ENCODE results near the gene PRKAR1B. TPM values are rescaled to one million over a fixed set of nuclear protein-coding genes. Genes with fewer than 3 reads are reported as not detected.

Gene PRKAR1B
- total and polyA plus RNA-seq, 10 of the 15 experiments (the other 5 are each of a cell fraction or from before 2014, with no cell fraction given), result 1.4 to 45.6 (median 19.3) TPM

DNA sequence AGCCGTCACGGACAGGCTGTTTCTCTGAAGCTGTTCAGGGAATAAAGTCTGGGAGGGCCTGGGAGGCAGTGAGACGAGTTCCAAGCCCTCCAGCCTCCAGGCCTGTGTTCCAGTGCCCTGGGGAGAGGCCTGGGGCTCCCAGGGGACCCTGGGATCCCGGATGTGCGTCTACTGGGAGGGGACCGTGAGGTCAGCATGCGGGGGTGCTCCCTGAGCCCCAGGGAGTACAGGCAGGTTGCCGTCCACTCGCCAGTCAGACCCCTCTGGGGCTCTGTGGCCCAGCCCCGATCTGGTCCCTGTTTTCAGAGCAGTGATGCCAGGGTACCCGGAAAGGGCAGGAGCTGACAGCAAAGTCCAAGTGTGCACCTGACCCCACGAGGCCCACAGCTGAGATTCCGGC, 81.5 kb downstream of the PRKAR1B start (continued):
- TF ChIP-seq SPI1 (IDR thresholded peaks at IDR 0.05; ENCODE audit: borderline replicate concordance, insufficient read depth, low read depth, low read length), result no peak
- TF ChIP-seq CREM (IDR thresholded peaks at IDR 0.05; ENCODE audit: low read depth), result no peak
- no peak for TF ChIP-seq POLR2AphosphoS5 (IDR thresholded peaks at IDR 0.05; ENCODE audit: low read length)
- TF ChIP-seq SMARCA5 (IDR thresholded peaks at IDR 0.05), result no peak
- TF ChIP-seq ZBED1 (IDR thresholded peaks at IDR 0.05; ENCODE audit: borderline replicate concordance), result no peak

DNA sequence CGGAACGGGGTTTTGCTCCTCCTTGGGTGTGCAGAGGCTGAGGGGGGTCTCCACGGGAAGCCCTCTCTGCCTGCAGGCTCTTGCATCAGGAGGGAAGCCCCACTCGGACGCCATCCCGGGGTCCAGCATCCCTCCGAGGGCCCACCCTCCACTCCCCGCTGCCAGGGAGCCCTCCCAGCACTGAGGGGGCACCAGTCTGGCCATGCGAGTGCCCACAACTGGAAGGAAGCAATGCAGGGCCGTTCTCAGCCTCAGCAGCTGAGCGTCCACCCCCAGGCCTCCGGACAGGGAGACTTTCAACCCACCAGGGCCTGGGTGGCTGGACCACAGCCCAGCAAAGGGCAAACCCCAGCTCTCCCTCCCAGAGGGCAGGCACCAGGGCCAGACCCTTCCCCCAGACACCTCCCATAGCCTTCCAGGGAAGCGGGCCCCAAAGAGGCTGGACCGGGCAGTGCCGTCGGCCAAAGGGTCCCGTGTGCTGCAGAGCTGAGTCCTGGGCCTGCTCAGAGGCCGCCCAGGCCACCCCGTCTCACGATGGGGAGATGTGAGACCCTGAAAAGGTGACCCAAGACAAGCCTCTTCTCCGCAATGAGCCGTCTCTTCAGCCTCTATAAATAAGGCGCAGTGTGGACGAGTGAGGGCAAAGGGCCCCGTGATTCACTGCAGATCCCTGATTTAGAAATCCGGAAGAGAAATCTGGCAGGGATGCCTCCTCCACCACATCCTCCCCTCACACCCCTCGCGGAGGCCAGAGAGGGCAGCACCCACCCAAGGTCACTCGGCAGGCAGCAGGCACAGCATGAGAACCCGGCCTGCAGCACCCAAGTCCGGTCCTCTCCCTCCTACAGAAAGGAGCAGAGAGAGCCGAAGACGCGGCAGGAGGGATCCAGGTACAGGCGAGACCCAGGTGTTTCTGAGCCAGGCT, 82.4 kb downstream of the PRKAR1B start:
- H3K9ac ChIP-seq (ENCODE audit: control insufficient read depth, insufficient read depth, low read length), result no peak overlapping the region
- ChIA-PET RAD21 (ENCODE audit: unreplicated experiment) (no interaction called here), SMC1A (ENCODE audit: uncharacterized antibody, unreplicated experiment) (no interaction called here), CTCF (no interaction called here), POLR2A (no interaction called here)
- intact Hi-C loops (cut with micrococcal nuclease; ENCODE audit: unreplicated experiment), result no loop called here
- over 99% methylated on average over 29 of the region's 35 CpGs for WGBS (ENCODE audit: insufficient coverage, insufficient replicate concordance, low lambda C conversion rate, missing lambda C conversion rate)
- DNase-seq (ENCODE audit: low read depth, low spot score), result no peak
- no peak for ATAC-seq
- H3K9me3 ChIP-seq (replicated peaks; ENCODE audit: control insufficient read depth, insufficient read depth, low read length), result peaks cover 2% of the 10 kb centered on the region; the same call in 2 of the 3 replicates
- H3K27ac ChIP-seq (ENCODE audit: control insufficient read depth, insufficient read depth), result no peak overlapping the region
- H3K27me3 ChIP-seq (replicated peaks in 1 of 2; ENCODE audit: control insufficient read depth in 2 of 2, insufficient read depth in 2 of 2, low read length in 1 of 2), result no peaks in the 10 kb centered on the region
- H3K4me3 ChIP-seq, result no peak overlapping the region
- in situ Hi-C loops (cut with MboI), result no loop called here
- no peak for FAIRE-seq
- no peaks in the 10 kb centered on the region for H3K79me2 ChIP-seq (ENCODE audit: control insufficient read depth, insufficient read depth, low read length)
- H2AFZ ChIP-seq (ENCODE audit: control insufficient read depth, low read depth, low read length), result no peak overlapping the region
- BruUV-seq (replicated peaks), result no TSS peak
- no peak overlapping the region for H3K4me2 ChIP-seq (ENCODE audit: control insufficient read depth, insufficient read depth)
- H4K20me1 ChIP-seq (ENCODE audit: control insufficient read depth, insufficient read depth), result no peaks in the 10 kb centered on the region
- no peaks in the 10 kb centered on the region; a peak in 1 of 4 replicates for H3K36me3 ChIP-seq (ENCODE audit: control insufficient read depth in 2 of 2, insufficient read depth in 2 of 2, low read length in 1 of 2)
- H3K4me1 ChIP-seq (ENCODE audit: control insufficient read depth, insufficient read depth, low read length), result no peaks in the 10 kb centered on the region
- TF ChIP-seq IRF4 (IDR thresholded peaks at IDR 0.05; ENCODE audit: low read depth, low read length) (no peak), SMAD1 (IDR thresholded peaks at IDR 0.05; ENCODE audit: low read depth, partially characterized antibody) (no peak), SUZ12 (IDR thresholded peaks at IDR 0.05; ENCODE audit: unreplicated experiment) (no peak), TCF3 (IDR thresholded peaks at IDR 0.05; ENCODE audit: borderline replicate concordance, insufficient read depth, low read depth, low read length) (no peak), STAT1 (conservative IDR thresholded peaks at IDR 0.05) (no peak), SPI1 (IDR thresholded peaks at IDR 0.05; ENCODE audit: borderline replicate concordance, insufficient read depth, low read depth, low read length) (no peak), TCF7 (IDR thresholded peaks at IDR 0.05; ENCODE audit: borderline replicate concordance) (no peak), EZH2 (IDR thresholded peaks at IDR 0.05; ENCODE audit: borderline replicate concordance, control insufficient read depth, low read depth, low read length) (no peak), SMARCA5 (IDR thresholded peaks at IDR 0.05) (no peak), YY1 (IDR thresholded peaks at IDR 0.05; ENCODE audit: low read depth, low read length) (no peak), MTA3 (IDR thresholded peaks at IDR 0.05; ENCODE audit: borderline replicate concordance, low read length) (no peak), EP300 (IDR thresholded peaks at IDR 0.05; ENCODE audit: borderline replicate concordance in 1 of 2, control insufficient read depth in 1 of 2, low read depth in 2 of 2, low read length in 2 of 2) (no peak)
- TF ChIP-seq, protein P1, sequence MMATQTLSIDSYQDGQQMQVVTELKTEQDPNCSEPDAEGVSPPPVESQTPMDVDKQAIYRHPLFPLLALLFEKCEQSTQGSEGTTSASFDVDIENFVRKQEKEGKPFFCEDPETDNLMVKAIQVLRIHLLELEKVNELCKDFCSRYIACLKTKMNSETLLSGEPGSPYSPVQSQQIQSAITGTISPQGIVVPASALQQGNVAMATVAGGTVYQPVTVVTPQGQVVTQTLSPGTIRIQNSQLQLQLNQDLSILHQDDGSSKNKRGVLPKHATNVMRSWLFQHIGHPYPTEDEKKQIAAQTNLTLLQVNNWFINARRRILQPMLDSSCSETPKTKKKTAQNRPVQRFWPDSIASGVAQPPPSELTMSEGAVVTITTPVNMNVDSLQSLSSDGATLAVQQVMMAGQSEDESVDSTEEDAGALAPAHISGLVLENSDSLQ (IDR thresholded peaks at IDR 0.05), result no peak
- TF ChIP-seq, protein P2, sequence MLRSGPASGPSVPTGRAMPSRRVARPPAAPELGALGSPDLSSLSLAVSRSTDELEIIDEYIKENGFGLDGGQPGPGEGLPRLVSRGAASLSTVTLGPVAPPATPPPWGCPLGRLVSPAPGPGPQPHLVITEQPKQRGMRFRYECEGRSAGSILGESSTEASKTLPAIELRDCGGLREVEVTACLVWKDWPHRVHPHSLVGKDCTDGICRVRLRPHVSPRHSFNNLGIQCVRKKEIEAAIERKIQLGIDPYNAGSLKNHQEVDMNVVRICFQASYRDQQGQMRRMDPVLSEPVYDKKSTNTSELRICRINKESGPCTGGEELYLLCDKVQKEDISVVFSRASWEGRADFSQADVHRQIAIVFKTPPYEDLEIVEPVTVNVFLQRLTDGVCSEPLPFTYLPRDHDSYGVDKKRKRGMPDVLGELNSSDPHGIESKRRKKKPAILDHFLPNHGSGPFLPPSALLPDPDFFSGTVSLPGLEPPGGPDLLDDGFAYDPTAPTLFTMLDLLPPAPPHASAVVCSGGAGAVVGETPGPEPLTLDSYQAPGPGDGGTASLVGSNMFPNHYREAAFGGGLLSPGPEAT (IDR thresholded peaks at IDR 0.05; ENCODE audit: low read depth), result no peak

All from GM12878 (cell line).